CD4-positive, alpha-beta T cell (primary cell): ENCODE data around the gene WWC2. TPM values are rescaled to one million over a fixed set of nuclear protein-coding genes. Genes with fewer than 3 reads are reported as not detected.

ENCODE experiments used
- ATAC-seq: fragments of 200-7000 bp; cut with Tn5 transposase; one replicate; pipeline ENCODE4 v1.10.0; 2022; ENCODE audit warnings: mild to moderate bottlenecking; ENCODE audit not compliant: poor library complexity
- CTCF ChIA-PET: fragments of 350-600 bp; sonication (Branson Sonifier 250); formaldehyde crosslinking; loops from one replicate; lab custom pipeline; 2021; ENCODE audit warnings: antibody characterized with exemption, inconsistent platforms; lab: Charles Lee
- POLR2A ChIA-PET: fragments of 350-600 bp; sonication (Branson Sonifier 250); formaldehyde crosslinking; loops from one replicate; lab custom pipeline; 2021; ENCODE audit warnings: antibody characterized with exemption, inconsistent platforms; lab: Charles Lee
- DNase-seq, 14 experiments: peaks; one replicate each; pipeline ENCODE4 v3.0.0-alpha.2; 2013 to 2020; ENCODE audit warnings: mixed read lengths in 2 of 14
- H3K27ac ChIP-seq, 2 donors: one replicate each; pipeline versions ENCODE4 v1.5.1 to v1.7.0; 2013; ENCODE audit warnings: low read length in 2 of 2, low read depth in 1 of 2, mild to moderate bottlenecking in 1 of 2
- H3K27me3 ChIP-seq, 2 experiments: 1 replicate in 1 of 2; 2 replicates in 1 of 2; pipeline versions ENCODE4 v1.6.1 to v1.7.0; 2013; ENCODE audit warnings: low read length in 2 of 2, control low read depth in 1 of 2, mild to moderate bottlenecking in 1 of 2, moderate library complexity in 1 of 2; ENCODE audit not compliant: insufficient read depth in 2 of 2, control insufficient read depth in 1 of 2
- H3K36me3 ChIP-seq: one replicate; pipeline ENCODE4 v1.6.1; 2013; ENCODE audit warnings: low read length, control low read depth; ENCODE audit not compliant: insufficient read depth
- H3K4me1 ChIP-seq: one replicate; pipeline ENCODE4 v1.6.1; 2013; ENCODE audit warnings: low read length, control low read depth; ENCODE audit not compliant: insufficient read depth
- H3K4me3 ChIP-seq: one replicate; pipeline ENCODE4 v1.5.1; 2013; ENCODE audit warnings: mild to moderate bottlenecking, low read length, moderate library complexity
- H3K9me3 ChIP-seq, 2 experiments: 1 replicate in 1 of 2; 2 replicates in 1 of 2; pipeline versions ENCODE4 v1.6.1 to v1.7.0; 2013; ENCODE audit warnings: low read length in 2 of 2, mild to moderate bottlenecking in 2 of 2, control low read depth in 1 of 2, moderate library complexity in 1 of 2; ENCODE audit not compliant: control insufficient read depth in 1 of 2, insufficient read depth in 1 of 2
- H3K27ac Mint-ChIP-seq: one replicate; pipeline ENCODE4 v1.8.0; 2020; ENCODE audit warnings: mixed read lengths
- H3K27me3 Mint-ChIP-seq: one replicate; pipeline ENCODE4 v1.8.0; 2021; ENCODE audit warnings: mixed read lengths
- H3K36me3 Mint-ChIP-seq: one replicate; pipeline ENCODE4 v1.8.0; 2021; ENCODE audit warnings: low read depth, mixed read lengths
- H3K4me1 Mint-ChIP-seq: one replicate; pipeline ENCODE4 v1.8.0; 2021; ENCODE audit warnings: low read depth, mixed read lengths
- H3K4me3 Mint-ChIP-seq: one replicate; pipeline ENCODE4 v1.8.0; 2020; ENCODE audit warnings: mild to moderate bottlenecking, mixed read lengths
- H3K9me3 Mint-ChIP-seq: one replicate; pipeline ENCODE4 v1.8.0; 2020; ENCODE audit warnings: mixed read lengths
- CTCF ChIP-seq: fragments of 200-600 bp; IDR thresholded peaks from one replicate; pipeline ENCODE4 v1.8.0; 2022; ENCODE audit warnings: antibody characterized with exemption, mild to moderate bottlenecking
- intact Hi-C, 2 experiments: fragments of 100-400 bp; cut with DNase I in 1 of 2; cut with micrococcal nuclease in 1 of 2; formaldehyde crosslinking; loops; one replicate each; pipeline versions ENCODE4 v1.15.1 to v1.9.0; 2023 to 2025; cut with DNase I, micrococcal nuclease
- total RNA-seq, 174 experiments: library from RNA in 2 of 174; stranded (reverse) in 2 of 174; gene quantifications; one replicate each; pipeline ENCODE4 v1.2.3 and lab custom pipeline; 2021 to 2026

WWC2 gene
- total RNA-seq, 2 experiments from 2014 or later, result 4.1 to 4.9 TPM

- Histone ChIP-seq H3K27ac (no peak overlapping the region), H3K4me3 (no peak overlapping the region), H3K27me3 (peaks cover 0 to 5% of the 10 kb centered on the region in 2 experiments), H3K4me1 (no peaks in the 10 kb centered on the region), H3K36me3 (no peaks in the 10 kb centered on the region), H3K9me3 (no peaks in the 10 kb centered on the region)
- intact Hi-C loops, result no loop called here
- DNase-seq (no peak), ATAC-seq (no peak)
- CTCF ChIA-PET, result no interaction called here
- H3K9me3 Mint-ChIP-seq, result no peaks in the 10 kb centered on the region
- POLR2A ChIA-PET, result no interaction called here
- no peak overlapping the region for H3K27ac Mint-ChIP-seq
- TF ChIP-seq CTCF, result no peak
- no peaks in the 10 kb centered on the region for H3K4me1 Mint-ChIP-seq
- H3K36me3 Mint-ChIP-seq, result no peaks in the 10 kb centered on the region
- H3K27me3 Mint-ChIP-seq, result peaks cover 12% of the 10 kb centered on the region
- H3K4me3 Mint-ChIP-seq, result no peak overlapping the region
These were observed 8.9 kb downstream of the WWC2 start for GRCh38 chr4:183107891-183108459.

DNA sequence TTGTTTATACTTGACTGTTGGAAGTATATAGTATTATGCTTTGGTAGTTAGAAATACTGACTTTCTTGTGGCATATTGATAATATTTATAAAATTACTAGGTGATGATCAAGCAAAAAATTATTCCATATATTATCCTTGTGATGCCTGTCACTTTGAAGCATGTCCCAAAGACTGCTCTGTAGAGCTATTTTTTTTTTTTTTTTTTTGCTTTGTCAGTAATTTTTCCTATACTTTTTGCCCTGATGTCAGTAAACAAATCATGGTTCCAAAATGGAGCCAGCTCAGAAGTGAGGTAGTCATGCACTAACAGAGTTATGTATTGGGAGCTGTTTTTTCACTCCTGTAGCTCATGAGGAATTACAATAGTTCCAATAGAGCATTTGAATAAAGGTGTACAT lies 11.2 kb downstream of the WWC2 start:
- no peak for TF ChIP-seq CTCF
- H3K4me1 Mint-ChIP-seq, result no peaks in the 10 kb centered on the region
- ATAC-seq (no peak), DNase-seq (no peak)
- CTCF ChIA-PET, result interaction anchor here (0.7 kb wide), 1 partner anchor 44 kb away, joined by 3 read pairs; no protein-coding TSS in a partner anchor
- POLR2A ChIA-PET, result no interaction called here
- H3K4me3 ChIP-seq, result no peak overlapping the region
- peaks cover 0 to 3% of the 10 kb centered on the region in 2 experiments for H3K27me3 ChIP-seq
- no peak overlapping the region for H3K4me3 Mint-ChIP-seq
- intact Hi-C loops, result no loop called here
- H3K36me3 Mint-ChIP-seq, result no peaks in the 10 kb centered on the region
- no peak overlapping the region for H3K27ac ChIP-seq
- no peaks in the 10 kb centered on the region for H3K9me3 Mint-ChIP-seq
- H3K9me3 ChIP-seq, result no peaks in the 10 kb centered on the region
- no peak overlapping the region for H3K27ac Mint-ChIP-seq
- peaks cover 10% of the 10 kb centered on the region for H3K27me3 Mint-ChIP-seq
- no peaks in the 10 kb centered on the region for H3K4me1 ChIP-seq
- H3K36me3 ChIP-seq, result no peaks in the 10 kb centered on the region

GRCh38 chr4:183111452-183111885 lies 12.4 kb downstream of the WWC2 start:
- Histone ChIP-seq H3K36me3 (no peaks in the 10 kb centered on the region), H3K9me3 (no peaks in the 10 kb centered on the region), H3K4me3 (no peak overlapping the region), H3K27me3 (no peaks in the 10 kb centered on the region), H3K27ac (no peak overlapping the region), H3K4me1 (no peaks in the 10 kb centered on the region)
- ChIA-PET POLR2A (no interaction called here), CTCF (no interaction called here)
- ATAC-seq, result no peak
- no peak overlapping the region for H3K4me3 Mint-ChIP-seq
- TF ChIP-seq CTCF, result no peak
- intact Hi-C loops, result no loop called here
- no peaks in the 10 kb centered on the region for H3K4me1 Mint-ChIP-seq
- H3K9me3 Mint-ChIP-seq, result no peaks in the 10 kb centered on the region
- no peak overlapping the region for H3K27ac Mint-ChIP-seq
- DNase-seq, result no peak
- H3K36me3 Mint-ChIP-seq, result no peaks in the 10 kb centered on the region
- H3K27me3 Mint-ChIP-seq, result peaks cover 7% of the 10 kb centered on the region
